Posterior cingulate gyrus (tissue), 11 donors: ENCODE results near the gene GNPTAB.
"Not testable (repeated sequence)": the region's sequence is repeated elsewhere in the genome, so short reads cannot be mapped to it uniquely, and the experiment has no call there.

Experiments
- DNase-seq, 10 donors: peaks; one replicate each; pipeline versions ENCODE4 v3.0.0 to v3.0.0-alpha.2; 2020 to 2021; ENCODE audit warnings: mixed read lengths in 3 of 10
- intact Hi-C: fragments of 100-400 bp; cut with DNase I; formaldehyde crosslinking; loops from one replicate; pipeline ENCODE4 v1.15.1; 2023

GNPTAB gene

GRCh38 chr12:101743724-101744472, 86.9 kb downstream of the GNPTAB start:
- intact Hi-C loops = no loop called here
- DNase-seq = no peak

- DNase-seq = no peak
- intact Hi-C loops = no loop called here
Measured at GRCh38 chr12:101743242-101743641, 87.5 kb downstream of the GNPTAB start.

- DNase-seq = no peak
- intact Hi-C loops = no loop called here
Measured at GRCh38 chr12:101740980-101741379, 89.8 kb downstream of the GNPTAB start.

- DNase-seq = no peak
- intact Hi-C loops = no loop called here
Measured at GRCh38 chr12:101740566-101740965, 90.2 kb downstream of the GNPTAB start.

GRCh38 chr12:101738920-101739665, 91.7 kb downstream of the GNPTAB start, which contains the start of gene SYCP3:
Gene SYCP3, minus strand, starts transcription at chr12:101739462. Its CDS starts 1,527 bp downstream, at chr12:101737935.
- intact Hi-C loops = no loop called here
- DNase-seq = no peak

- DNase-seq = no peak
- intact Hi-C loops = no loop called here
Measured at GRCh38 chr12:101737476-101737875, 93.3 kb downstream of the GNPTAB start.

GRCh38 chr12:101734482-101734881, 96.3 kb downstream of the GNPTAB start:
- intact Hi-C loops, DNase-seq: not testable (repeated sequence)

GRCh38 chr12:101733166-101733565, 97.6 kb downstream of the GNPTAB start:
- intact Hi-C loops = no loop called here
- DNase-seq = no peak

GRCh38 chr12:101732318-101732717, 98.4 kb downstream of the GNPTAB start:
- no peak for DNase-seq
- intact Hi-C loops = no loop called here

GRCh38 chr12:101729842-101730241, 100.9 kb downstream of the GNPTAB start:
- DNase-seq = no peak

GRCh38 chr12:101727098-101727497, 103.7 kb downstream of the GNPTAB start:
- DNase-seq = no peak

More at GRCh38 chr12:101729842-101730241, 100.9 kb downstream of the GNPTAB start:
- intact Hi-C loops = no loop called here

GRCh38 chr12:101722392-101722791, 108.4 kb downstream of the GNPTAB start:
- no peak for DNase-seq
- intact Hi-C loops = no loop called here

More at GRCh38 chr12:101727098-101727497, 103.7 kb downstream of the GNPTAB start:
- intact Hi-C loops = no loop called here

GRCh38 chr12:101720118-101720517, 110.6 kb downstream of the GNPTAB start:
- intact Hi-C loops = no loop called here
- DNase-seq = no peak

- intact Hi-C loops = no loop called here
- no peak for DNase-seq
Measured at GRCh38 chr12:101719566-101719965, 111.2 kb downstream of the GNPTAB start.

- intact Hi-C loops = no loop called here
- no peak for DNase-seq
Measured at GRCh38 chr12:101714877-101715444, 115.8 kb downstream of the GNPTAB start.

GRCh38 chr12:101713930-101714329, 116.8 kb downstream of the GNPTAB start:
- no peak for DNase-seq
- intact Hi-C loops = no loop called here

GRCh38 chr12:101713059-101713682, 117.6 kb downstream of the GNPTAB start:
- peak in 3 of 10 donors; percentile 23 to 37 (median 28) for DNase-seq
- intact Hi-C loops = no loop called here

- DNase-seq = no peak
- intact Hi-C loops = no loop called here
Measured at GRCh38 chr12:101710288-101710687, 120.5 kb downstream of the GNPTAB start.

- intact Hi-C loops = no loop called here
- no peak for DNase-seq
Measured at GRCh38 chr12:101707131-101707782, 123.5 kb downstream of the GNPTAB start.

- intact Hi-C loops = no loop called here
- no peak for DNase-seq
Measured at GRCh38 chr12:101706403-101706802, 124.4 kb downstream of the GNPTAB start.
